GM18526 (cell line): ENCODE data around the gene DIAPH2.

Experiments
- POLR2A ChIP-seq: IDR thresholded peaks from 3 replicates; pipeline ENCODE4 v1.6.1; 2011; ENCODE audit not compliant: insufficient read length; ENCODE audit errors: extremely low read depth

Gene DIAPH2

GRCh38 chrX:96684339-96685209 is at the start of gene DIAPH2:
Gene DIAPH2 (plus strand): TSS chrX:96684842.
- peak; percentile 27 for TF ChIP-seq POLR2A

- TF ChIP-seq POLR2A: no peak
Measured at GRCh38 chrX:96650023-96650422, 34.6 kb upstream of the DIAPH2 start.

GRCh38 chrX:96655947-96656623 is 28.6 kb upstream of the DIAPH2 start:
- no peak for TF ChIP-seq POLR2A

GRCh38 chrX:96682516-96682915 is 2.1 kb upstream of the DIAPH2 start:
- no peak for TF ChIP-seq POLR2A

- no peak for TF ChIP-seq POLR2A
Measured at GRCh38 chrX:96683997-96684338, 674 bp upstream of the DIAPH2 start.

GRCh38 chrX:96685210-96686099 is 813 bp downstream of the DIAPH2 start:
- no peak for TF ChIP-seq POLR2A

GRCh38 chrX:96687776-96688175 is 3.1 kb downstream of the DIAPH2 start:
- no peak for TF ChIP-seq POLR2A

DNA sequence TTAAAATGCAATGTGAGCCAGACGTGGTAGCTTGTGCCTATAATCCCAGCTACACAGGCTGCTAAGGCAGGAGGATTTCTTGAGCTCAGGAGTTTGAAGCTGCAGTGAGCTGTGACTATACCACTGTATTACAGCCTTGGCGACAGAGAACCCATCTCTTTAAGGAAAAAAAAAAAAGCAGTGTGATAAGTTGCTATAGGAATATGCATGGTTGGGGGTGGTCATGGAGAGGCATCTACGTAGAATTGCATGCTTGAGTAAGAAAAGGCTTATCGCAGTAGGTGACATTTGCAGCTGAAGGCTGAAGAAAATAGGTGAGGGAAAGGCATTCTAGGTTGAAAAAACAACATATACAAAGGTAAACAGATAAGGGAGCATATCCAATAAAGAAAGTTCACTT is 4.1 kb downstream of the DIAPH2 start:
- TF ChIP-seq POLR2A: no peak

GRCh38 chrX:96689991-96690390 is 5.3 kb downstream of the DIAPH2 start:
- TF ChIP-seq POLR2A: no peak

DNA sequence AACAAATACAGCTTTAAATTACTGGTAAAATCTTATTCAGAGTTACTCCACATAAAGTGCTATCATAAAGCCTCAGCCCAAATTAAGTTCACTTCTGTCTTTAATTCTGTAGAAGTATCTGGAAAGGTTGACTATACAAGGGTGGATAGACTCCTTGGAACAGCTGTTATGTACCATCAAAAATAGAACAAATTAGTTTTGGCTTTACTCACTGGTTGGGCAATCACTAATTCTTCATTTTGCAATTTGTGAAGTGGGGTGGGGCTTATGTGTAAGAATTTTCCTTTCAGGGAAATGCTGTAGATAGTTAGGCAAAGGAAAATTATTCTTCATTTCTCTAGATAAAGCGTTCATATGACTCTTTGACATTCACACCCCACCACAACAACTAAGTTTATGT is 7.8 kb downstream of the DIAPH2 start:
- no peak for TF ChIP-seq POLR2A

- TF ChIP-seq POLR2A: no peak
Measured at GRCh38 chrX:96692890-96693289, 8.2 kb downstream of the DIAPH2 start.

GRCh38 chrX:96693407-96693806 is 8.8 kb downstream of the DIAPH2 start:
- TF ChIP-seq POLR2A: no peak

GRCh38 chrX:96696462-96696861 is 11.8 kb downstream of the DIAPH2 start:
- TF ChIP-seq POLR2A: no peak

GRCh38 chrX:96700625-96701024 is 16.0 kb downstream of the DIAPH2 start:
- no peak for TF ChIP-seq POLR2A

GRCh38 chrX:96703379-96703778 is 18.7 kb downstream of the DIAPH2 start:
- no peak for TF ChIP-seq POLR2A

- TF ChIP-seq POLR2A: no peak
Measured at GRCh38 chrX:96703816-96704215, 19.2 kb downstream of the DIAPH2 start.

- TF ChIP-seq POLR2A: no peak
Measured at GRCh38 chrX:96704629-96705028, 20.0 kb downstream of the DIAPH2 start.
